GM13976 (cell line): Measurements from ENCODE around the gene ATAD3B.
"Not testable (repeated sequence)": the region's sequence is repeated elsewhere in the genome, so short reads cannot be mapped to it uniquely, and the experiment has no call there.

Experiments used
- DNase-seq: peaks from one replicate; pipeline ENCODE4 v3.0.0; 2012; ENCODE audit warnings: low spot score
- CTCF ChIP-seq: IDR thresholded peaks from 2 replicates; pipeline ENCODE4 v1.5.1; 2012; ENCODE audit warnings: borderline replicate concordance, mild to moderate bottlenecking; ENCODE audit not compliant: insufficient read depth; ENCODE audit errors: extremely low read depth, missing control alignments, control extremely low read depth
- in situ Hi-C: fragments of 300-500 bp; cut with MboI; formaldehyde crosslinking; loops from one replicate; pipeline ENCODE4 v1.12.0; 2022; ENCODE audit warnings: low sequenced_read_pairs, mixed read lengths, inconsistent platforms; ENCODE audit not compliant: unreplicated experiment

Gene ATAD3B

GRCh38 chr1:1529936-1530335 is 58.4 kb downstream of the ATAD3B start:
- in situ Hi-C loops: no loop called here
- no peak for TF ChIP-seq CTCF
- no peak for DNase-seq

- in situ Hi-C loops: no loop called here
- no peak for TF ChIP-seq CTCF
- no peak for DNase-seq
These were observed 60.4 kb downstream of the ATAD3B start for GRCh38 chr1:1531947-1532346.

- in situ Hi-C loops, DNase-seq: not testable (repeated sequence)
These were observed 61.8 kb downstream of the ATAD3B start for GRCh38 chr1:1533176-1533893.

GRCh38 chr1:1533894-1534291 is 62.3 kb downstream of the ATAD3B start:
- in situ Hi-C loops, DNase-seq: not testable (repeated sequence)

- in situ Hi-C loops: no loop called here
- no peak for TF ChIP-seq CTCF
- DNase-seq: no peak
These were observed 63.0 kb downstream of the ATAD3B start for GRCh38 chr1:1534401-1535154.

- in situ Hi-C loops: no loop called here
- DNase-seq: no peak
- no peak for TF ChIP-seq CTCF
These were observed 63.8 kb downstream of the ATAD3B start for GRCh38 chr1:1535201-1536018.

- in situ Hi-C loops: no loop called here
- no peak for DNase-seq
- no peak for TF ChIP-seq CTCF
These were observed 64.7 kb downstream of the ATAD3B start for GRCh38 chr1:1536019-1536937.
